PC-3 (cell line): ENCODE data around the gene MYO7A. TPM values are rescaled to one million over a fixed set of nuclear protein-coding genes. Genes with fewer than 3 reads are reported as not detected.

Experiments
- ATAC-seq: fragments of 200-7000 bp; cut with Tn5 transposase; 2 replicates; pipeline ENCODE4 v1.9.1; 2020; ENCODE audit warnings: mild to moderate bottlenecking, moderate library complexity
- BruUV-seq: library from RNA; stranded (reverse); fragments of 400-500 nt; replicated peaks from 2 replicates; lab custom pipeline; 2021; lab: Mats Ljungman, UMichigan
- CTCF ChIA-PET: fragments of 300-600 bp; sonication (Branson Sonifier 250); formaldehyde crosslinking; loops from one replicate; lab custom pipeline; 2022; ENCODE audit warnings: antibody characterized with exemption; lab: Charles Lee
- POLR2A ChIA-PET: fragments of 300-600 bp; sonication (Branson Sonifier 250); formaldehyde crosslinking; loops from one replicate; lab custom pipeline; 2022; ENCODE audit warnings: antibody characterized with exemption; ENCODE audit not compliant: unreplicated experiment; lab: Charles Lee
- DNase-seq: peaks from one replicate; pipeline ENCODE4 v3.0.0-alpha.2; 2015
- H2AFZ ChIP-seq: fragments of 300-600 bp; sonication (generic); 2 replicates; pipeline ENCODE4 v1.6.0; 2016; ENCODE audit warnings: antibody characterized with exemption, low read length
- H3F3A ChIP-seq: fragments of 300-600 bp; sonication (generic); one replicate; pipeline ENCODE4 v1.6.0; 2017; ENCODE audit warnings: antibody characterized with exemption, low read length, control low read depth, mild to moderate bottlenecking; ENCODE audit not compliant: unreplicated experiment
- H3K27ac ChIP-seq: fragments of 300-600 bp; sonication (generic); 2 replicates; pipeline ENCODE4 v1.5.1; 2016; ENCODE audit warnings: mild to moderate bottlenecking, low read length
- H3K27me3 ChIP-seq: fragments of 300-600 bp; sonication (generic); 2 replicates; pipeline ENCODE4 v1.6.1; 2016; ENCODE audit warnings: low read length, mixed read lengths
- H3K36me3 ChIP-seq: fragments of 300-600 bp; sonication (generic); 2 replicates; pipeline ENCODE4 v1.6.1; 2016; ENCODE audit warnings: low read depth, mixed run types, low read length, mixed read lengths
- H3K4me1 ChIP-seq: fragments of 300-600 bp; sonication (generic); 2 replicates; pipeline ENCODE4 v1.5.1; 2016; ENCODE audit warnings: low read length; ENCODE audit not compliant: insufficient read depth
- H3K4me2 ChIP-seq: fragments of 300-600 bp; sonication (generic); 2 replicates; pipeline ENCODE4 v1.6.0; 2016; ENCODE audit warnings: low read length
- H3K4me3 ChIP-seq: fragments of 300-600 bp; sonication (generic); 2 replicates; pipeline ENCODE4 v1.5.1; 2016; ENCODE audit warnings: mild to moderate bottlenecking, low read length, mixed read lengths
- H3K79me2 ChIP-seq: fragments of 300-600 bp; sonication (generic); 2 replicates; pipeline ENCODE4 v1.6.1; 2017; ENCODE audit warnings: low read length, mixed read lengths
- H3K9ac ChIP-seq: fragments of 300-600 bp; sonication (generic); 2 replicates; pipeline ENCODE4 v1.6.0; 2016; ENCODE audit warnings: mild to moderate bottlenecking, low read length
- H3K9me2 ChIP-seq: fragments of 300-600 bp; sonication (generic); replicated peaks from 2 replicates; pipeline ENCODE4 v1.6.1; 2016; ENCODE audit warnings: mixed run types, low read length, mixed read lengths
- H3K9me3 ChIP-seq: fragments of 300-600 bp; sonication (generic); 2 replicates; pipeline ENCODE4 v1.6.1; 2016; ENCODE audit warnings: low read length, mixed read lengths
- H4K20me1 ChIP-seq: fragments of 300-600 bp; sonication (generic); 2 replicates; pipeline ENCODE4 v1.6.1; 2016; ENCODE audit warnings: low read length, mixed read lengths
- EZH2 ChIP-seq: fragments of 300-600 bp; sonication (generic); IDR thresholded peaks from one replicate; pipeline ENCODE4 v1.6.1; 2017; ENCODE audit warnings: antibody characterized with exemption, mild to moderate bottlenecking, low read length; ENCODE audit not compliant: unreplicated experiment
- EZH2phosphoT487 ChIP-seq: fragments of 300-600 bp; sonication (generic); IDR thresholded peaks from 2 replicates; pipeline ENCODE4 v1.6.1; 2018; ENCODE audit warnings: mild to moderate bottlenecking, antibody characterized with exemption, low read length, borderline replicate concordance
- intact Hi-C: fragments of 100-400 bp; cut with micrococcal nuclease; formaldehyde crosslinking; loops from 2 replicates; pipeline ENCODE4 v1.9.0; 2023
- total RNA-seq: library from RNA; depleted of rRNA; stranded (reverse); fragments of >200 nt; gene quantifications from 2 replicates; pipeline ENCODE4 v1.2.3, GENCODE V29; 2014
- TF ChIP-seq, protein P1 (sequence below): fragments of 300-600 bp; sonication (generic); conservative IDR thresholded peaks from 2 replicates; pipeline ENCODE4 v1.5.1; 2017; ENCODE audit warnings: antibody characterized with exemption, low read depth, mild to moderate bottlenecking, low read length

The MYO7A gene
- total RNA-seq, 1 experiment from 2014 or later, result 0.66 TPM

DNA sequence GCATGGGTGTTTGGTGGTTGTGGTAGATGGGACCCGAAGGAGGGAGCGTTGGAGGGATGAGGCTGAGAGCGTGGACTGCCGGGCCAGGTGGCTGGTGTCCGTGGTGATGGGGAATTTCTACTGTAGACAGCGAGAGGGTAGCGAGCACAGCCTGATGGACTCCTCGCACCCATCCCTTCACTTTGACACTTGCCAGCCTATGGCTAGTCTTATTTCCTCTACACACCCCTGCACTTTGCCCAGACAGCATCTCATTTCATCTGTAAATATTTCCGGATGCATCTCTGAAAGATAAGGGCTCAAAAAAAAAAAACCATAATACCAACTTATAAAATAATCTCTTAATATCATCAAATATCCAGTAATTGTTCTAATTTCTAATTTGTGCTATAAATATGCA is 19.6 kb upstream of the MYO7A start:
- no peaks in the 10 kb centered on the region for H3F3A ChIP-seq
- DNase-seq (no peak), ATAC-seq (no peak)
- H2AFZ ChIP-seq, result no peak overlapping the region
- no peaks in the 10 kb centered on the region for H3K36me3 ChIP-seq
- H3K27ac ChIP-seq, result no peak overlapping the region
- H3K27me3 ChIP-seq, result no peaks in the 10 kb centered on the region
- no peak overlapping the region for H3K4me3 ChIP-seq
- no peak overlapping the region for H3K9ac ChIP-seq
- no peaks in the 10 kb centered on the region for H3K9me2 ChIP-seq
- H3K4me2 ChIP-seq, result no peak overlapping the region
- ChIA-PET CTCF (no interaction called here), POLR2A (no interaction called here)
- TF ChIP-seq EZH2, result no peak
- TF ChIP-seq EZH2phosphoT487, result no peak
- TF ChIP-seq, protein P1, sequence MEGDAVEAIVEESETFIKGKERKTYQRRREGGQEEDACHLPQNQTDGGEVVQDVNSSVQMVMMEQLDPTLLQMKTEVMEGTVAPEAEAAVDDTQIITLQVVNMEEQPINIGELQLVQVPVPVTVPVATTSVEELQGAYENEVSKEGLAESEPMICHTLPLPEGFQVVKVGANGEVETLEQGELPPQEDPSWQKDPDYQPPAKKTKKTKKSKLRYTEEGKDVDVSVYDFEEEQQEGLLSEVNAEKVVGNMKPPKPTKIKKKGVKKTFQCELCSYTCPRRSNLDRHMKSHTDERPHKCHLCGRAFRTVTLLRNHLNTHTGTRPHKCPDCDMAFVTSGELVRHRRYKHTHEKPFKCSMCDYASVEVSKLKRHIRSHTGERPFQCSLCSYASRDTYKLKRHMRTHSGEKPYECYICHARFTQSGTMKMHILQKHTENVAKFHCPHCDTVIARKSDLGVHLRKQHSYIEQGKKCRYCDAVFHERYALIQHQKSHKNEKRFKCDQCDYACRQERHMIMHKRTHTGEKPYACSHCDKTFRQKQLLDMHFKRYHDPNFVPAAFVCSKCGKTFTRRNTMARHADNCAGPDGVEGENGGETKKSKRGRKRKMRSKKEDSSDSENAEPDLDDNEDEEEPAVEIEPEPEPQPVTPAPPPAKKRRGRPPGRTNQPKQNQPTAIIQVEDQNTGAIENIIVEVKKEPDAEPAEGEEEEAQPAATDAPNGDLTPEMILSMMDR, result no peak
- H3K4me1 ChIP-seq, result peaks cover 59% of the 10 kb centered on the region
- H3K79me2 ChIP-seq, result no peaks in the 10 kb centered on the region
- BruUV-seq, result no TSS peak
- no peaks in the 10 kb centered on the region for H3K9me3 ChIP-seq
- H4K20me1 ChIP-seq, result no peaks in the 10 kb centered on the region
- intact Hi-C loops, result no loop called here

DNA sequence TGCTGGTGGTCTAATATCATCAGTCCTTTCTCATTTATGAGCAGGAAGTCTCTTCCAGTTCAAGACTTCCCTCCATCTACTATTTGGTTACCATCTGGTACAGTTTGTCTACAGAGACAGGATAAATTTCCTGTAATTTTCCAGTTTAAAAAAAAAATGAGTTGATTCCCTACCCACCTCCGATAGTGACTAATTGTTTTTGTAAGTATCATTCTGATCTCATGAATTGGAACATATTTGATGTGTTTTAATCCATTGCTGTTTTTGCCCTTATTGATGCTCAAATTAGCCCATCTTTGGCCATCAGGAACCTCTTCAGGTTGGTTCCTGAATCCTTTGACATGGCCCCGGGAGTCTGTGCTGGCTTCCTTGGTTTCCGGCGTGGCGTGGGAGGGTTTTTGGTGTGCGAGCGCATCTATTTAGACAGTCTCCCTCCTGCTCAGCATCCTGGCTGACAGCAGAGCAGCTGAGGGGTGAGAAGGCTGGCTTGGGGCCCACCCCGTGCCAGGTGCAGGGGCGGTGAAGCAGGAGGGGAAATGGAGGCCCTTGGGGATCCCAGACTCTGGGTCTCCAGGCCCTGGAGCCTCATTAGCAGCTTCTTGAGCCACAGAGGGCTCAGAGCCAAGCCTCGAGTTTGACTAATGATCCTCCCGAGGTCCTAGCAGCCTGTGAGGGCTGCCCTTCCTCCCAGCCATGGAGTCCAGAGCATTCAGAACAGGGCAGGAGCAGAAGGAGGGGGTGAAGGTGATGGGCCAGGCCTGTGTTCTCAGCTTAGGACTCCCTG is 18.6 kb upstream of the MYO7A start:
- Histone ChIP-seq H3K36me3 (no peaks in the 10 kb centered on the region), H2AFZ (no peak overlapping the region), H4K20me1 (no peaks in the 10 kb centered on the region), H3K4me2 (no peak overlapping the region), H3K9ac (no peak overlapping the region), H3K27ac (no peak overlapping the region), H3K27me3 (no peaks in the 10 kb centered on the region), H3F3A (no peaks in the 10 kb centered on the region), H3K4me3 (no peak overlapping the region), H3K79me2 (no peaks in the 10 kb centered on the region), H3K9me2 (no peaks in the 10 kb centered on the region), H3K9me3 (no peaks in the 10 kb centered on the region), H3K4me1 (peaks cover 59% of the 10 kb centered on the region)
- TF ChIP-seq EZH2 (no peak), EZH2phosphoT487 (no peak)
- TF ChIP-seq, protein P1, result no peak
- DNase-seq, result no peak
- no peak for ATAC-seq
- ChIA-PET CTCF (no interaction called here), POLR2A (no interaction called here)
- intact Hi-C loops, result loop anchor here (10.0 kb wide), 1 partner anchor 305 kb away; no protein-coding TSS in a partner anchor
- no TSS peak for BruUV-seq

DNA sequence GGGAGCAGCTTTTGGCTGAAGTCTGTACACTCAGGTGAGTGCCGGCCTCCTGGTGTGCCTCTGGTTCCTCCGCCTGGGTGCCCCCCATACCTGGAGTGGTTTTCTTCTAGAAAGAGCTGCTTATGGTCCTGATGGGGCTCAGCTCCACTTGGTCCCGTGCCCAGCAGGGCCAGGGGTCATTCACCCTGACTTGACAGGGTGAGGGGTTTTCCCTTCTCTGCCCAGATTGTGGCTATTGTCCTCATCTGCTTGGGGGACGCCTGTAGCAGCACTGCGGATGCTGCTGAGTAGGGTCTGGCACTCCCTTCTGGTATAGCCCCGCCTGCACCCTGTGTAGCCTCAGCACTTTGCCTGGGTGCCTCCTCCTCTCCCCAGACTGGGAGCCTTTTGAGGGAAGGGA is 17.2 kb upstream of the MYO7A start:
- ATAC-seq (no peak), DNase-seq (no peak)
- intact Hi-C loops, result loop anchor here (10.0 kb wide), 1 partner anchor 306 kb away; no protein-coding TSS in a partner anchor
- Histone ChIP-seq H3F3A (no peaks in the 10 kb centered on the region), H3K4me3 (no peak overlapping the region), H3K4me1 (peaks cover 58% of the 10 kb centered on the region), H2AFZ (no peak overlapping the region), H3K27ac (peak overlapping the region; percentile 69), H3K4me2 (peak overlapping the region; percentile 13; the same call in 1 of the 2 replicates), H3K27me3 (no peaks in the 10 kb centered on the region), H3K36me3 (no peaks in the 10 kb centered on the region), H3K9me3 (no peaks in the 10 kb centered on the region), H3K9me2 (no peaks in the 10 kb centered on the region), H4K20me1 (no peaks in the 10 kb centered on the region), H3K9ac (peak overlapping the region; percentile 6; the same call in 1 of the 2 replicates), H3K79me2 (no peaks in the 10 kb centered on the region)
- BruUV-seq, result no TSS peak
- ChIA-PET CTCF (interaction anchor here (0.6 kb wide), 1 partner anchor 64 kb away, joined by 3 read pairs; no protein-coding TSS in a partner anchor), POLR2A (no interaction called here)
- TF ChIP-seq, protein P1, result no peak
- TF ChIP-seq EZH2phosphoT487 (no peak), EZH2 (no peak)
